Activated naive CD4-positive, alpha-beta T cell treated with anti-CD3 and anti-CD28 coated beads for 36 hours (primary cell): ENCODE measurements around the gene TRIM9. TPM values are rescaled to one million over a fixed set of nuclear protein-coding genes. Genes with fewer than 3 reads are reported as not detected.
A peak's percentile ranks its signal among the peaks of the same experiment; 100 is the strongest.
"Not testable (repeated sequence)": the region's sequence is repeated elsewhere in the genome, so short reads cannot be mapped to it uniquely, and the experiment has no call there.

Experiments
- CTCF ChIA-PET: fragments of 350-600 bp; sonication (Branson Sonifier 250); formaldehyde crosslinking; loops from one replicate; lab custom pipeline; 2021; ENCODE audit warnings: antibody characterized with exemption; lab: Charles Lee
- DNase-seq: peaks from one replicate; pipeline ENCODE4 v3.0.0-alpha.2; 2020
- H3K27ac Mint-ChIP-seq: one replicate; pipeline ENCODE4 v1.8.0; 2021; ENCODE audit warnings: mild to moderate bottlenecking, mixed read lengths
- H3K27me3 Mint-ChIP-seq: one replicate; pipeline ENCODE4 v1.8.0; 2021; ENCODE audit warnings: low read depth, mixed read lengths
- H3K36me3 Mint-ChIP-seq: one replicate; pipeline ENCODE4 v1.8.0; 2021; ENCODE audit warnings: low read depth, mixed read lengths
- H3K4me1 Mint-ChIP-seq: one replicate; pipeline ENCODE4 v1.8.0; 2021; ENCODE audit warnings: low read depth, mixed read lengths
- H3K4me3 Mint-ChIP-seq: one replicate; pipeline ENCODE4 v1.8.0; 2021; ENCODE audit warnings: mild to moderate bottlenecking, moderate library complexity, mixed read lengths
- H3K9me3 Mint-ChIP-seq: one replicate; pipeline ENCODE4 v1.8.0; 2021; ENCODE audit warnings: mixed read lengths
- intact Hi-C: fragments of 100-400 bp; cut with micrococcal nuclease; formaldehyde crosslinking; loops from one replicate; pipeline ENCODE4 v1.15.1; 2023
- total RNA-seq, 2 experiments: library from RNA; stranded (reverse); gene quantifications; one replicate each; pipeline ENCODE4 v1.2.3, GENCODE V29; 2021

Gene TRIM9
- total RNA-seq, 2 experiments from 2014 or later = 0.76 to 1.1 TPM

DNA sequence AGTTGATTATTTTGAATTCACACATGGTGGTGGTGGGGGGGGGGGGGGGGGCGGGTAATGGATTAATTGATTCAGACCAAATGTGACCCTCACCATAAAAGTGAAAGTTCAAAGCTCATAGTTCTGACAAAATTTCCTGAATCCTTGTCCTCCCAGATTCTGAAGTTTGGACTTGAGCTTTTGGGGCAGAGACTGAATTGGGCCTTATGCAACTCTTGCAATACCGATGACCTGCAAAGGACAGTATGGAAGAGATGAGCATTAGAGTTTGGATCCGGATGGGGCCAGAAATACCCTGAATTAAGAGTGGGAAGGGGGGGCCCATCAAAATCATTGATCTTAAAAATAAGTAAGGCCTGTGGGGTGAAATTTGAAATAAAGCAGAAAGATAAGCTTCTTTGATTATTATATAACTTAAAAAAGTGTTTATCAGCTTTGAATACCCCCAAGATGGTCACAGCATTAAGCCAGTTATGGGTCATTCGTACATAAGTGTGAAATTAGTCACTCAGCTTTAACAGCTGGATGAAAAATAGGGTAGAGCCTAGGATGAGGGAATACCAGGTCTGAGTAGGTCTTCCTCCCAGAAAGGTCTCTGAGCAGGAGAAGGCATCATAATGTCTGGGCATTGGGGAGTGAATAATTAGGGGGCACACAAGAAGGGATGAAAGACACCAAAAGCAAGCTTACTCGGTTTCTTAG is 148.5 kb downstream of the TRIM9 start:
- Mint-ChIP-seq H3K4me3 (no peak overlapping the region), H3K27me3 (peaks cover 24% of the 10 kb centered on the region), H3K36me3 (no peaks in the 10 kb centered on the region), H3K4me1 (peaks cover 10% of the 10 kb centered on the region), H3K27ac (no peak overlapping the region), H3K9me3 (no peaks in the 10 kb centered on the region)
- CTCF ChIA-PET = interaction anchor here (0.6 to 0.9 kb wide), 3 partner anchors 9 to 245 kb away, joined by 3 read pairs; no protein-coding TSS in a partner anchor
- intact Hi-C loops = no loop called here
- no peak for DNase-seq

DNA sequence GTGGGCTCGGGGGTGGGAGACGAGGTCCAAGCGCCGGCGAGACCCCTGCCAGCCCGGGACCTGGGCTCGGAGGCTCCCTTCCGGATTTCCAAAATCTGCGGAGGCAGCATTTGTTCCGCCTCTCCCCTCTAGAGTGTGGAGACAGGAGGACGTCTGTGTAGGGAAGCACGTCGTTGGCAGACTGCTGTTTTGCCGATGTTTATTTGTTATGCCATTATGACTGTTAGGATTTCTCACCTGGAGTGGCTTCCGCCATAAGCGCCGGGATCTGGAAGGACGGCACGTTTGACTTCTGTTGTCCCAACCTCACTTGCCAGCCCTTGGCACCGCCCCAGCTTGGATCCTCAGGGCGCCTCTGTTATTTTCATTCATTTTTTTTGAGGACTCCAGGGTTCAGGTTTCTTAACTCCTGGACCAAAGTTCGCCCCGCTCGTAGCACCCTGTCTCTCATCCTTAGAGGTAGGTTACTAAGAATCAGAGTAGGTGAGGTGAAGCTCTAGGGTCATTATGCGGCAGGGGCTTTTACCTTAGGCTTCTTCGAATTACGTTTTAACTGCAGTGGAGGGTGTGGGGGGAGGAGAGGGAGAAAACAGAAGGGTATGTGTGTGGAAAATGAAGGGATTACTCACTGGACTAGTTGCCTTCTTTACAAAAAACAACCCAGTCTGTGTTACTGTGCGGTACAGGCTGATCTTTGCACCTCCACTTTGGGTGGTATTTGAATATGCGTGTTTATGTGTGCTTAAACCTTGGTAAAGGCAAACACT is 150.1 kb downstream of the TRIM9 start:
- Mint-ChIP-seq H3K27me3 (peaks cover 32% of the 10 kb centered on the region), H3K4me3 (peak overlapping the region; percentile 63), H3K4me1 (peaks cover 10% of the 10 kb centered on the region), H3K27ac (no peak overlapping the region), H3K36me3 (no peaks in the 10 kb centered on the region), H3K9me3 (no peaks in the 10 kb centered on the region)
- DNase-seq = peak; percentile 27
- CTCF ChIA-PET = no interaction called here
- intact Hi-C loops = loop anchor here (5.0 kb wide), 1 partner anchor 68 kb away; no protein-coding TSS in a partner anchor

- DNase-seq = peak; percentile 39
- intact Hi-C loops = loop anchor here (5.0 kb wide), 1 partner anchor 67 kb away; no protein-coding TSS in a partner anchor
- H3K27me3 Mint-ChIP-seq = peaks cover 32% of the 10 kb centered on the region
- H3K36me3 Mint-ChIP-seq = no peaks in the 10 kb centered on the region
- peaks cover 10% of the 10 kb centered on the region for H3K4me1 Mint-ChIP-seq
- no peaks in the 10 kb centered on the region for H3K9me3 Mint-ChIP-seq
- peak within 1 kb of the TSS; percentile 70 for H3K4me3 Mint-ChIP-seq
- CTCF ChIA-PET = no interaction called here
- no peak within 1 kb of the TSS for H3K27ac Mint-ChIP-seq
These were observed 150.8 kb downstream of the TRIM9 start, which contains the start of gene PYGL for GRCh38 chr14:50943943-50944646. PYGL (minus strand) TSS chr14:50944483; CDS start chr14:50944403, 80 bp downstream.

GRCh38 chr14:50943261-50943942 is 151.5 kb downstream of the TRIM9 start:
- H3K9me3 Mint-ChIP-seq = no peaks in the 10 kb centered on the region
- CTCF ChIA-PET = no interaction called here
- no peak for DNase-seq
- H3K27me3 Mint-ChIP-seq = peaks cover 32% of the 10 kb centered on the region
- H3K4me3 Mint-ChIP-seq = peak overlapping the region; percentile 52
- intact Hi-C loops = loop anchor here (5.0 kb wide), 1 partner anchor 66 kb away; no protein-coding TSS in a partner anchor
- H3K36me3 Mint-ChIP-seq = no peaks in the 10 kb centered on the region
- H3K4me1 Mint-ChIP-seq = peaks cover 10% of the 10 kb centered on the region
- no peak overlapping the region for H3K27ac Mint-ChIP-seq

DNA sequence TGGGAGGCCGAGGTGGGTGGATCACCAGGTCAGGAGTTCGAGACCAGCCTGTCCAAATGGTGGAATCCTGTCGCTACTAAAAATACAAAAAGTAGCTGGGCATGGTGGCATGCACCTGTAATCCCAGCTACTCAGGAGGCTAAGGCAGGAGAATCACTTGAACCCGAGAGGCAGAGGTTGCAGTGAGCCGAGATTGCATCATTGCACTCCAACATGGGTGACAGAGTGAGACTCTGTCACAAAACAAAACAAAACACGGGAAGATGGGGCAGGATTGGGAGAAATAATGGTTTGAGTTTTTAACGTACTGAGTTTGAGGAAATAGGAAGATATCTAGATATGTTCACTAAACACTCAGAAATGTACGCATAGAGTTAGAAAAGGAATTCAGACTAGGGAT is 153.3 kb downstream of the TRIM9 start:
- not testable (repeated sequence) for H3K27ac Mint-ChIP-seq, H3K9me3 Mint-ChIP-seq, H3K4me3 Mint-ChIP-seq, H3K36me3 Mint-ChIP-seq, DNase-seq
- peaks cover 12% of the 10 kb centered on the region for H3K4me1 Mint-ChIP-seq
- intact Hi-C loops = loop anchor here (5.0 kb wide), 1 partner anchor 64 kb away; no protein-coding TSS in a partner anchor
- CTCF ChIA-PET = interaction anchor here (0.6 kb wide), 1 partner anchor 17 kb away, joined by 3 read pairs; no protein-coding TSS in a partner anchor
- H3K27me3 Mint-ChIP-seq = peaks cover 36% of the 10 kb centered on the region

- Mint-ChIP-seq H3K36me3 (no peaks in the 10 kb centered on the region), H3K9me3 (no peaks in the 10 kb centered on the region), H3K4me3 (no peak overlapping the region), H3K27ac (no peak overlapping the region), H3K4me1 (peaks cover 12% of the 10 kb centered on the region), H3K27me3 (peaks cover 36% of the 10 kb centered on the region)
- DNase-seq = no peak
- CTCF ChIA-PET = interaction anchor here (0.6 kb wide), 1 partner anchor 17 kb away, joined by 3 read pairs; no protein-coding TSS in a partner anchor
- intact Hi-C loops = loop anchor here (5.0 kb wide), 1 partner anchor 64 kb away; no protein-coding TSS in a partner anchor
These were observed 153.8 kb downstream of the TRIM9 start for GRCh38 chr14:50941151-50941550.

DNA sequence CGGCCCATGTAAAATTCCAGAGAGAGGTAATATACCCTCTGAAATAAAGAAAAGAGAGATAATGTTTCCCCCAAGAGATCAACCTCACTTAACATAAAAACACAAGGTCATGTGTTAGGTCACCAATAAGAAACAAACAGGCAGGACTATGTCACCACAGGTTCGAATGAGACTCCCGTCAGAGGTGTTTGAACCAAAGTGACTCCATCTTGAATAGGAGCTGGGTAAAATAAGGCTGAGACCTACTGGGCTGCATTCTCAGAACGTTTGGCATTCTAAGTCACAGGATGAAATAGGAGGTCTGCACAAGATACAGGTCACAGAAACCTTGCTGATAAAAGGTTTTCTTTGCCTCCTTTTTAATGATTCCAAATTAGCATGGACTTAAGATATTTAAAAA is 157.1 kb downstream of the TRIM9 start:
- DNase-seq = no peak
- Mint-ChIP-seq H3K4me3 (no peak overlapping the region), H3K9me3 (no peaks in the 10 kb centered on the region), H3K27ac (no peak overlapping the region), H3K36me3 (no peaks in the 10 kb centered on the region), H3K4me1 (peaks cover 2% of the 10 kb centered on the region), H3K27me3 (peaks cover 25% of the 10 kb centered on the region)
- CTCF ChIA-PET = interaction anchor here (1.3 to 1.4 kb wide), 2 partner anchors 8 to 17 kb away, joined by 3 read pairs; no protein-coding TSS in a partner anchor
- intact Hi-C loops = no loop called here

- Mint-ChIP-seq H3K4me3 (no peak overlapping the region), H3K27me3 (peaks cover 23% of the 10 kb centered on the region), H3K36me3 (no peaks in the 10 kb centered on the region), H3K27ac (no peak overlapping the region), H3K4me1 (peaks cover 2% of the 10 kb centered on the region), H3K9me3 (no peaks in the 10 kb centered on the region)
- CTCF ChIA-PET = interaction anchor here (1.3 to 1.4 kb wide), 2 partner anchors 9 to 18 kb away, joined by 3 read pairs; no protein-coding TSS in a partner anchor
- intact Hi-C loops = no loop called here
- no peak for DNase-seq
These were observed 157.6 kb downstream of the TRIM9 start for GRCh38 chr14:50937325-50937724.

DNA sequence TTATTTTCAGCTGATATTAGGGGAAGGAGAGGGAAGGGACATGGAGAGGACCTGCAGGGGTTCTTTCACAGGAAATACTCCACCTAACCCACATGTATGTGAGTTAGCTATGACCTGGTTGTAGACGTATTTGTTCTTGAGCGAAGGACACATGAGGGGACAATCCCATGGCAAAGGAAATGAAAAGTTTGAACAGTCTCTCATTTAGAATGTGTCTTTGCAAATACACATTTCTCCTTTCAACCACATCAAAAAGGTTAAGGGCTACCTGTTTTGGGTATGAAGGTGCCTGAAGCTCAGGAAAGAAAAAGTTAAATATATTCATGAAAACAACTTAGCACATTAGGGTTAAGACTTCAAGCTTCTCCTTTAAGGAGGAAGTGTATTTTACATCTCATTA is 158.0 kb downstream of the TRIM9 start:
- intact Hi-C loops = no loop called here
- H3K9me3 Mint-ChIP-seq = no peaks in the 10 kb centered on the region
- H3K4me3 Mint-ChIP-seq = no peak overlapping the region
- CTCF ChIA-PET = interaction anchor here (0.6 to 1.4 kb wide), 3 partner anchors 9 to 64 kb away, joined by 3 read pairs; no protein-coding TSS in a partner anchor
- no peaks in the 10 kb centered on the region for H3K36me3 Mint-ChIP-seq
- no peak for DNase-seq
- H3K27me3 Mint-ChIP-seq = peaks cover 18% of the 10 kb centered on the region
- no peak overlapping the region for H3K27ac Mint-ChIP-seq
- H3K4me1 Mint-ChIP-seq = peaks cover 2% of the 10 kb centered on the region

DNA sequence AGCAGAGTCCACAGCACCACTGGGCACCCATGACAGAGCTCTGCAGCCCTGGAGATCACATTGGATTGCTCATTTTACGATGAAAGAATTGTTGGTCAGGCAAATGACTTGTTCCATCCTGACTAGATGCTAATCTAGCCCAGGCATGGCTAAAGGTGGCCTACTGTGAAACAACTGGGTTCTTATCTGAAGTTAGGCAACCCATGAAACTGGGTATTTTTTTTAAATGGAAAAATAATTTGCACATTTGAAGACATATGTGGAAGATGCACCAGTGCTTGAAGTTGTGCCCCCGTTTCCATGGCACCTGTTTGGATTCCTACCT is 158.9 kb downstream of the TRIM9 start:
- no peak overlapping the region for H3K27ac Mint-ChIP-seq
- peaks cover 2% of the 10 kb centered on the region for H3K4me1 Mint-ChIP-seq
- no peak for DNase-seq
- CTCF ChIA-PET = interaction anchor here (1.1 kb wide), 1 partner anchor 10 kb away, joined by 3 read pairs; no protein-coding TSS in a partner anchor
- H3K36me3 Mint-ChIP-seq = no peaks in the 10 kb centered on the region
- intact Hi-C loops = no loop called here
- H3K9me3 Mint-ChIP-seq = no peaks in the 10 kb centered on the region
- H3K27me3 Mint-ChIP-seq = peaks cover 11% of the 10 kb centered on the region
- no peak overlapping the region for H3K4me3 Mint-ChIP-seq

DNA sequence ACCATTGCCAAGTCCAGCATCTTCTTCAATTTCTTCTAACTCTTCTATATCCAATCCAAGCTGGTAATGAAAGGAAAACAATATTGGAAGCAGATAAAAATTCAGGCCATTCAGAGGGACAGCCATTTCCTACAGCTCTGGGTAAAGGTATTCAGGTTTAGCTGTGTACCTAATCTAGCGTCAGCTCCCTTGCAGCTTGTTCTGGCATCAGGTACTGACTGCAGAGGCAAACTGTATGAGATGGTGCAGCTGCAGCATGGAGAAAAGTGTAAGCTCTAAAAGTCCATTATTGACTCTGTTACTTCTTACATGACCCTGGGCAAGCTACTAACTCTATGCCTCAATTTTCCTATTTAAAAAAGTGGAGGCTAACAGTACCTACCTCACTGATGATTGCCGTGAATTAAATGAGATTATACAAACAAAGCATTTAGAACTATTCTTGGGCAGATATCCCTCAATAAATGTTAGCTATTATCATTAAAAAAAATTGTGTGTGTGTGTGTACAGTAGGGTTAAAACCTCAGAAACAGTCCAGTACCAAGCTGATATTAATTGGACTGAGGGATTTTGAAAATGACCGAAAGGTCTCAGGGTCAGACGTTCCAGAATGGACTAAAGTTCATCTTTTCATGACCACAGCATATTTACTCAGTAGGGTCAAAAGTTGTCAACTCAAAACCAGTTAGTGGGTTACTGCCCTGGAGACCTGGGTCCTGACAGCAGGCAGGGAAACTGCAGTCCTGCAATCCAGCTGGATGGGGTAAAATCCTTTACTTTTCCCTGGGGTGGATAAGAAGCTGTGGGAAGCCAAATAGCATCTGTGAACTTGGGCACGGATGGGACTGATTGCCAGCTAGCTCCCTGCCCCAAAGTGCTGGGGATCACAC is 159.5 kb downstream of the TRIM9 start:
- CTCF ChIA-PET = interaction anchor here (0.6 to 1.1 kb wide), 2 partner anchors 10 to 229 kb away, joined by 3 read pairs; no protein-coding TSS in a partner anchor
- peaks cover 8% of the 10 kb centered on the region for H3K27me3 Mint-ChIP-seq
- no peak overlapping the region for H3K4me3 Mint-ChIP-seq
- H3K4me1 Mint-ChIP-seq = peaks cover 2% of the 10 kb centered on the region
- no peaks in the 10 kb centered on the region for H3K36me3 Mint-ChIP-seq
- no peak overlapping the region for H3K27ac Mint-ChIP-seq
- no peak for DNase-seq
- intact Hi-C loops = no loop called here
- H3K9me3 Mint-ChIP-seq = no peaks in the 10 kb centered on the region
